Caco-2 (cell line): ENCODE data around the gene RPEL1. TPM values are rescaled to one million over a fixed set of nuclear protein-coding genes. Genes with fewer than 3 reads are reported as not detected.
A peak's percentile ranks its signal among the peaks of the same experiment; 100 is the strongest.
"Not testable (repeated sequence)": the region's sequence is repeated elsewhere in the genome, so short reads cannot be mapped to it uniquely, and the experiment has no call there.

Source experiments
- BruUV-seq: library from RNA; stranded (reverse); fragments of 400-500 nt; replicated peaks from 2 replicates; lab custom pipeline; 2021; lab: Mats Ljungman, UMichigan
- CTCF ChIA-PET: fragments of 300-600 bp; sonication (Branson Sonifier 250); formaldehyde crosslinking; loops from one replicate; lab custom pipeline; 2022; ENCODE audit warnings: antibody characterized with exemption; lab: Charles Lee
- POLR2A ChIA-PET: fragments of 300-600 bp; sonication (Branson Sonifier 250); formaldehyde crosslinking; loops from one replicate; lab custom pipeline; 2022; ENCODE audit warnings: antibody characterized with exemption; lab: Charles Lee
- DNase-seq, 2 experiments: peaks; one replicate each; pipeline versions ENCODE4 v3.0.0 to v3.0.0-alpha.2; 2020 to 2022
- H3K27me3 ChIP-seq: replicated peaks from 2 replicates; pipeline ENCODE4 v1.6.0; 2011; ENCODE audit warnings: low read length; ENCODE audit not compliant: control insufficient read depth, insufficient read depth
- H3K36me3 ChIP-seq: 2 replicates; pipeline ENCODE4 v1.5.1; 2011; ENCODE audit warnings: low read length; ENCODE audit not compliant: control insufficient read depth, insufficient read depth
- H3K4me1 ChIP-seq: fragments of 250-450 bp; sonication (Bioruptor Pico); 2 replicates; pipeline ENCODE4 v1.5.1; 2020; ENCODE audit warnings: mild to moderate bottlenecking
- H3K4me3 ChIP-seq: 2 replicates; pipeline ENCODE4 v1.5.1; 2011; ENCODE audit warnings: low read depth, mild to moderate bottlenecking, control low read depth, low read length
- H3K9me3 ChIP-seq: fragments of 250-450 bp; sonication (Bioruptor Pico); 2 replicates; pipeline ENCODE4 v1.5.1; 2020; ENCODE audit warnings: mild to moderate bottlenecking, moderate library complexity
- H3K27ac Mint-ChIP-seq: one replicate; pipeline ENCODE4 v1.8.0; 2022; ENCODE audit warnings: mixed read lengths; ENCODE audit not compliant: unreplicated experiment
- H3K27me3 Mint-ChIP-seq: one replicate; pipeline ENCODE4 v1.8.0; 2022; ENCODE audit warnings: mixed read lengths; ENCODE audit not compliant: insufficient read depth, unreplicated experiment
- H3K36me3 Mint-ChIP-seq: one replicate; pipeline ENCODE4 v1.8.0; 2022; ENCODE audit warnings: mild to moderate bottlenecking, mixed read lengths; ENCODE audit not compliant: insufficient read depth, unreplicated experiment
- H3K4me1 Mint-ChIP-seq: one replicate; pipeline ENCODE4 v1.8.0; 2022; ENCODE audit warnings: low read depth, mixed read lengths; ENCODE audit not compliant: unreplicated experiment
- H3K4me3 Mint-ChIP-seq: one replicate; pipeline ENCODE4 v1.8.0; 2022; ENCODE audit warnings: mild to moderate bottlenecking, moderate library complexity, mixed read lengths; ENCODE audit not compliant: unreplicated experiment
- H3K9me3 Mint-ChIP-seq: one replicate; pipeline ENCODE4 v1.8.0; 2022; ENCODE audit warnings: mixed read lengths; ENCODE audit not compliant: unreplicated experiment
- intact Hi-C: fragments of 100-400 bp; cut with micrococcal nuclease; formaldehyde crosslinking; loops from one replicate; pipeline ENCODE4 v1.10.0; 2022; ENCODE audit not compliant: unreplicated experiment
- total RNA-seq: library from RNA; stranded (reverse); gene quantifications from 2 replicates; pipeline ENCODE4 v1.2.3, GENCODE V29; 2022
- TF ChIP-seq, protein P1 (sequence below), 2 experiments: fragments of 200-600 bp in 1 of 2; IDR thresholded peaks; 1 replicate in 1 of 2; 2 replicates in 1 of 2; pipeline versions ENCODE4 v1.5.1 to v1.8.0; 2011 to 2022; ENCODE audit warnings: antibody characterized with exemption in 1 of 2, control low read depth in 1 of 2, inconsistent platforms in 1 of 2, low read depth in 1 of 2, low read length in 1 of 2, mild to moderate bottlenecking in 1 of 2, moderate library complexity in 1 of 2; ENCODE audit not compliant: insufficient read depth in 1 of 2, severe bottlenecking in 1 of 2, unreplicated experiment in 1 of 2

Gene RPEL1
- total RNA-seq, 1 experiment from 2014 or later, result not detected

- POLR2A ChIA-PET, result no interaction called here
- intact Hi-C loops, result no loop called here
- H3K4me3 Mint-ChIP-seq, result no peak overlapping the region
- peaks cover 5% of the 10 kb centered on the region for H3K36me3 Mint-ChIP-seq
- peaks cover 39% of the 10 kb centered on the region for H3K9me3 Mint-ChIP-seq
- BruUV-seq, result no TSS peak
- Histone ChIP-seq H3K4me1 (peaks cover 14% of the 10 kb centered on the region), H3K4me3 (no peak overlapping the region), H3K27me3 (no peaks in the 10 kb centered on the region), H3K36me3 (no peaks in the 10 kb centered on the region), H3K9me3 (peaks cover 28% of the 10 kb centered on the region)
- H3K27ac Mint-ChIP-seq, result no peak overlapping the region
- no peaks in the 10 kb centered on the region for H3K4me1 Mint-ChIP-seq
- CTCF ChIA-PET, result no interaction called here
- no peaks in the 10 kb centered on the region for H3K27me3 Mint-ChIP-seq
- TF ChIP-seq, protein P1, sequence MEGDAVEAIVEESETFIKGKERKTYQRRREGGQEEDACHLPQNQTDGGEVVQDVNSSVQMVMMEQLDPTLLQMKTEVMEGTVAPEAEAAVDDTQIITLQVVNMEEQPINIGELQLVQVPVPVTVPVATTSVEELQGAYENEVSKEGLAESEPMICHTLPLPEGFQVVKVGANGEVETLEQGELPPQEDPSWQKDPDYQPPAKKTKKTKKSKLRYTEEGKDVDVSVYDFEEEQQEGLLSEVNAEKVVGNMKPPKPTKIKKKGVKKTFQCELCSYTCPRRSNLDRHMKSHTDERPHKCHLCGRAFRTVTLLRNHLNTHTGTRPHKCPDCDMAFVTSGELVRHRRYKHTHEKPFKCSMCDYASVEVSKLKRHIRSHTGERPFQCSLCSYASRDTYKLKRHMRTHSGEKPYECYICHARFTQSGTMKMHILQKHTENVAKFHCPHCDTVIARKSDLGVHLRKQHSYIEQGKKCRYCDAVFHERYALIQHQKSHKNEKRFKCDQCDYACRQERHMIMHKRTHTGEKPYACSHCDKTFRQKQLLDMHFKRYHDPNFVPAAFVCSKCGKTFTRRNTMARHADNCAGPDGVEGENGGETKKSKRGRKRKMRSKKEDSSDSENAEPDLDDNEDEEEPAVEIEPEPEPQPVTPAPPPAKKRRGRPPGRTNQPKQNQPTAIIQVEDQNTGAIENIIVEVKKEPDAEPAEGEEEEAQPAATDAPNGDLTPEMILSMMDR (IDR thresholded peaks at IDR 0.05; ENCODE audit: insufficient read depth in 1 of 2, low read depth in 1 of 2, low read length in 1 of 2, severe bottlenecking in 1 of 2, unreplicated experiment in 1 of 2), result no peak
- DNase-seq, result no peak
Observed at GRCh38 chr10:103224133-103224532, 21.6 kb upstream of the RPEL1 start.

GRCh38 chr10:103224721-103225120 lies 21.0 kb upstream of the RPEL1 start:
- CTCF ChIA-PET, H3K27me3 ChIP-seq, H3K4me3 ChIP-seq, H3K27ac Mint-ChIP-seq, POLR2A ChIA-PET, H3K4me1 Mint-ChIP-seq, H3K27me3 Mint-ChIP-seq, H3K36me3 Mint-ChIP-seq, BruUV-seq, DNase-seq, H3K36me3 ChIP-seq, intact Hi-C loops, H3K4me3 Mint-ChIP-seq: not testable (repeated sequence)
- peaks cover 20% of the 10 kb centered on the region for H3K4me1 ChIP-seq
- peaks cover 36% of the 10 kb centered on the region for H3K9me3 Mint-ChIP-seq
- peaks cover 28% of the 10 kb centered on the region for H3K9me3 ChIP-seq

DNA sequence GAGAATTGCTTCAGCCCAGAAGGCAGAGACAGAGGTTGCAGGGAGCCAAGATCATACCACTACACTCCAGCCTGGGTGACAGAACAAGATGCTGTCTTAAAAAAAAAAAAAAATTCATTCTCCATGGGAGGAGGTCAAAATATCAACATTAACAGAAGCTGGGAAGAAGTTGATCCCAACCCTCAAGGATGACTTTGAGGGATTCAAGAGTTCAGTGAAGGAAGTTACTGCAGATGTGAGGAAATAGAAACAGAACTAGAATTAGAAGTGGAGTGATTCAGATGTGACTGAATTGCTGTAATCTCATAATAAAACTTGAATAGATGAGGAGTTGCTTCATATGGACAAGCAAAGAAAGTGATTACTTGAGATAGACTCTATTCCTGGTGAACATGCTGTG lies 19.7 kb upstream of the RPEL1 start:
- H3K9me3 ChIP-seq, result peaks cover 28% of the 10 kb centered on the region
- CTCF ChIA-PET, result no interaction called here
- no peak overlapping the region for H3K4me3 ChIP-seq
- intact Hi-C loops, result no loop called here
- BruUV-seq, result no TSS peak
- peaks cover 4% of the 10 kb centered on the region for H3K4me1 Mint-ChIP-seq
- H3K36me3 ChIP-seq, result no peaks in the 10 kb centered on the region
- H3K9me3 Mint-ChIP-seq, result peaks cover 24% of the 10 kb centered on the region
- no peak overlapping the region for H3K4me3 Mint-ChIP-seq
- POLR2A ChIA-PET, result no interaction called here
- TF ChIP-seq, protein P1 (IDR thresholded peaks at IDR 0.05; ENCODE audit: insufficient read depth in 1 of 2, low read depth in 1 of 2, low read length in 1 of 2, severe bottlenecking in 1 of 2, unreplicated experiment in 1 of 2), result no peak
- DNase-seq, result no peak
- H3K36me3 Mint-ChIP-seq, result peaks cover 7% of the 10 kb centered on the region
- H3K27ac Mint-ChIP-seq, result no peak overlapping the region
- no peaks in the 10 kb centered on the region for H3K27me3 ChIP-seq
- no peaks in the 10 kb centered on the region for H3K27me3 Mint-ChIP-seq
- peaks cover 32% of the 10 kb centered on the region for H3K4me1 ChIP-seq

DNA sequence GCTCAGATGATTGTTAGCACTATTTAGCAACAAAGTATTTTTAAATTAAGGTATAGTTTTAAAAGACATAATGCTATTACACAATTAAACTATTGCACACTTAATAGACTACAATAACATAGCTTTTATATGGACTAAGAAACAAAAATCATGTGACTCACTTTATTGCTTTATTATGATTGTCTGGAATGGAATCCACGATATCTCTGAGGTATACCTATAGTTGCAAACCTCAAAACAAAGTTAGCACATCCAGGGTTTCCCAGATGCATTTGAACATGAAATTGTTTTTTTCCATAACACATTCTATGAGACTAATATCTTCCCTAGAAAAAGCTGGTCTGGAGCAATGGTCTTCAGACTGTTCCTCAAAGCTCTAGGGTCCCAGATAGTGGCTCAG lies 18.3 kb upstream of the RPEL1 start:
- peaks cover 22% of the 10 kb centered on the region for H3K36me3 Mint-ChIP-seq
- no peak overlapping the region for H3K4me3 Mint-ChIP-seq
- Histone ChIP-seq H3K4me3 (no peak overlapping the region), H3K27me3 (no peaks in the 10 kb centered on the region), H3K36me3 (no peaks in the 10 kb centered on the region), H3K4me1 (peaks cover 46% of the 10 kb centered on the region), H3K9me3 (peaks cover 28% of the 10 kb centered on the region)
- no peak for DNase-seq
- H3K27ac Mint-ChIP-seq, result peak overlapping the region; percentile 32
- H3K9me3 Mint-ChIP-seq, result peaks cover 23% of the 10 kb centered on the region
- intact Hi-C loops, result no loop called here
- TF ChIP-seq, protein P1 (IDR thresholded peaks at IDR 0.05; ENCODE audit: insufficient read depth in 1 of 2, low read depth in 1 of 2, low read length in 1 of 2, severe bottlenecking in 1 of 2, unreplicated experiment in 1 of 2), result no peak
- CTCF ChIA-PET, result no interaction called here
- no TSS peak for BruUV-seq
- POLR2A ChIA-PET, result no interaction called here
- H3K27me3 Mint-ChIP-seq, result no peaks in the 10 kb centered on the region
- peaks cover 14% of the 10 kb centered on the region for H3K4me1 Mint-ChIP-seq
